Endometrium (tissue), 2 donors: ENCODE data around the gene ZNF485.
"Not testable (repeated sequence)": the region's sequence is repeated elsewhere in the genome, so short reads cannot be mapped to it uniquely, and the experiment has no call there.

Source experiments
- FAIRE-seq: peaks from 2 replicates; lab custom pipeline; 2012; peaks lifted over from hg19 to GRCh38; lab: Jason Lieb, UNC
- donor health status: control.
- donor health status: control.

The ZNF485 gene

GRCh38 chr10:43605850-43606322, 352 bp upstream of the ZNF485 start:
- FAIRE-seq: no peak

- no peak for FAIRE-seq
Measured at GRCh38 chr10:43607199-43607573, 948 bp downstream of the ZNF485 start.

GRCh38 chr10:43610636-43611035, 4.4 kb downstream of the ZNF485 start:
- FAIRE-seq: no peak

GRCh38 chr10:43616697-43617370, 10.6 kb downstream of the ZNF485 start:
- FAIRE-seq: no peak

- no peak for FAIRE-seq
Measured at GRCh38 chr10:43619368-43619767, 13.1 kb downstream of the ZNF485 start.

GRCh38 chr10:43622038-43622437, 15.8 kb downstream of the ZNF485 start:
- no peak for FAIRE-seq

GRCh38 chr10:43623351-43623750, 17.1 kb downstream of the ZNF485 start:
- FAIRE-seq: no peak

- no peak for FAIRE-seq
Measured at GRCh38 chr10:43627942-43628341, 21.7 kb downstream of the ZNF485 start.

- FAIRE-seq: no peak
Measured at GRCh38 chr10:43628956-43629355, 22.7 kb downstream of the ZNF485 start.

GRCh38 chr10:43635816-43636215, 29.6 kb downstream of the ZNF485 start:
- FAIRE-seq: not testable (repeated sequence)

- FAIRE-seq: no peak
Measured at GRCh38 chr10:43640603-43641002, 34.4 kb downstream of the ZNF485 start.

- no peak for FAIRE-seq
Measured at GRCh38 chr10:43644252-43644651, 38.0 kb downstream of the ZNF485 start.

GRCh38 chr10:43645866-43646265, 39.6 kb downstream of the ZNF485 start:
- no peak for FAIRE-seq

GRCh38 chr10:43647576-43647975, 41.3 kb downstream of the ZNF485 start:
- FAIRE-seq: no peak

GRCh38 chr10:43648095-43648397, 41.8 kb downstream of the ZNF485 start:
- no peak for FAIRE-seq

- no peak for FAIRE-seq
Measured at GRCh38 chr10:43648398-43649184, 42.4 kb downstream of the ZNF485 start, which contains the start of gene ZNF32. Gene ZNF32 (minus strand): TSS chr10:43648881. CDS start chr10:43646133, 2,748 bp downstream.

- FAIRE-seq: no peak
Measured at GRCh38 chr10:43649185-43649523, 42.9 kb downstream of the ZNF485 start.

GRCh38 chr10:43653746-43654145, 47.5 kb downstream of the ZNF485 start:
- FAIRE-seq: no peak

- FAIRE-seq: no peak
Measured at GRCh38 chr10:43655311-43655710, 49.1 kb downstream of the ZNF485 start.

GRCh38 chr10:43658227-43658626, 52.0 kb downstream of the ZNF485 start:
- no peak for FAIRE-seq

GRCh38 chr10:43665054-43665453, 58.8 kb downstream of the ZNF485 start:
- FAIRE-seq: no peak

GRCh38 chr10:43666552-43666951, 60.3 kb downstream of the ZNF485 start:
- no peak for FAIRE-seq

- FAIRE-seq: no peak
Measured at GRCh38 chr10:43667317-43667731, 61.1 kb downstream of the ZNF485 start.
